HUES48 (cell line): Measurements from ENCODE around the gene DCUN1D2.

Source experiments
- H3K27ac ChIP-seq: one replicate; pipeline ENCODE4 v1.7.0; 2013; ENCODE audit warnings: low read depth, low read length, inconsistent platforms
- H3K27me3 ChIP-seq: 2 replicates; pipeline ENCODE4 v1.6.1; 2013; ENCODE audit warnings: mild to moderate bottlenecking, low read length; ENCODE audit not compliant: control insufficient read depth, insufficient read depth
- H3K36me3 ChIP-seq: 2 replicates; pipeline ENCODE4 v1.6.1; 2013; ENCODE audit warnings: low read length; ENCODE audit not compliant: control insufficient read depth, insufficient read depth
- H3K4me1 ChIP-seq: 2 replicates; pipeline ENCODE4 v1.6.1; 2013; ENCODE audit warnings: mild to moderate bottlenecking, low read length; ENCODE audit not compliant: control insufficient read depth, insufficient read depth
- H3K4me3 ChIP-seq: 2 replicates; pipeline ENCODE4 v1.5.1; 2013; ENCODE audit warnings: mild to moderate bottlenecking, low read depth, low read length
- H3K9ac ChIP-seq: 2 replicates; pipeline ENCODE4 v1.6.1; 2013; ENCODE audit warnings: mild to moderate bottlenecking, low read depth, low read length, moderate library complexity
- H3K9me3 ChIP-seq: 2 replicates; pipeline ENCODE4 v1.6.1; 2013; ENCODE audit warnings: low read length; ENCODE audit not compliant: control insufficient read depth, insufficient read depth

Gene DCUN1D2

DNA sequence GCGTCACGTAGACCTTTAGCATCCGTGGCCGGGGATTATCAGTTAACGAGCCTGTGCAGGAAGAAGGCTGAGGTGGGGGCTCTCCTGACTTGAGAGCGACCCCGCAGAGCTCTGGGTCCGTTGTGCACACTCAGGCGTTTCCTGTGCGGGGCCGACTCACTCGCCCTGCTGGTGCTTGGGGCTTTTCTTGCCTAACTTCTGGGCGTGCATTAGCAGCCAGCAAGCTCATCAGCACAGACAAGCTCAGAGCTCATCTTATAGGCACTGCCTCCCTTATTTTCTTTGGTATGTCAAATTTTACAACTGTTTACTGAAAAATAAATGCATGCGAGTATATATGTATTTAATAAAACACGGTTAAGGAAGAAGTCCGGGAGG lies 60.9 kb downstream of the DCUN1D2 start:
- Histone ChIP-seq H3K4me3 (no peak overlapping the region), H3K4me1 (no peaks in the 10 kb centered on the region), H3K9me3 (no peaks in the 10 kb centered on the region), H3K27ac (no peak overlapping the region), H3K36me3 (no peaks in the 10 kb centered on the region), H3K9ac (no peak overlapping the region), H3K27me3 (no peaks in the 10 kb centered on the region)

DNA sequence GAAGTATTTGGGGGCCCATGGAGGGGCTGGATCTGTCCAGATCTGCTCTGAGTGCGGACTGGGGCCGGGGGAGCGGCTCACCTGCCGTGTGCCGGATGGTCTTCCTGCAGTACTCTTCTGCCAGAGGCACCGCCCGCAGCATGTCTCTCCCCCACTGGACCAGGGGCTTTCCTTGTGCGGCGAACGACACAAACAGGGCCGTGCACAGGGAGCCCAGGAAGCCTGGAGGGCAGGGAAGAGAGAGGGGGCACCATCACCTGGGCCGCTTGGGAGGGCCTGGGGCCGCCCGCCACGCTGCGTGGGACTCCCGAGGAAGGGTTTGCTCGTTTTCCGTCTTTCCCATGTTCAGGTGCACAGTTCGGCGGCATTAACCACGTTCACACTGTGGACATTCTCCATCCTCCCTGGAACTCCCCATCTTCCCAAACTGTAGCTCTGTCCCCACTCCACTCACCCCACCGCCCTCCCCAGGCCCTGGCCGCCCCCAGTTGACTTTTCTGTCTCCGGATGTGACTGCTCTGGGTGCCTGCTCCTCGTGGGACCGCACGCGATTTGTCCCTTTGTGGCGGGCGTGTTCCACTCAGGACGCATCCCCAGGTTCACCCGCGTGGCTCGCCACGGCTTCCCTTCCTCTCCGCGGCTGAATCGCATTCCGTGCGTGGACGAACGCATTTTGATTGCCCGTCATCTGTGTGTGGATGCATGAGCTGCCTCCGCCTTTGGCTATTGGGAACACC lies 61.5 kb downstream of the DCUN1D2 start:
- Histone ChIP-seq H3K36me3 (no peaks in the 10 kb centered on the region), H3K27me3 (no peaks in the 10 kb centered on the region), H3K9ac (no peak overlapping the region), H3K4me1 (no peaks in the 10 kb centered on the region), H3K27ac (no peak overlapping the region), H3K9me3 (no peaks in the 10 kb centered on the region), H3K4me3 (no peak overlapping the region)

DNA sequence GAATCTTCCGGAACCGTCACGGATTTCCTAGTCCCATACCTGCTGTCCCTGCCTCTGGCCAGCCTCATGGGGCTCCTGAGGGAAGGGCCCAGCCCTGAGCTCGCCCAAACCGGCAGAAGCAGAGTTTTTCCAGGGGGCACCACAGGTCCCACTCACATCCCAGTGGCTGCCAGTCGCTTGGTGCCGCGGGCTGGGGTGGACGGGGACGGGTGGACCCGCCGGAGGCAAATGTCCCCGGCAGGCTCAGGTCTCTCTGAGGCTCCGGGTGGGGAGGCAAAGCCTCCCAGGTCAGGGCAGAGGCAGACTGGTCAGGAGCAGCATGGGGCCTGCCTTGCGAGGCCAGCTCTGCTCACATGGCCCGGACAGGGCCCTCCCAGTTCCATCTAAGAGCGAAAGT lies 62.0 kb downstream of the DCUN1D2 start:
- Histone ChIP-seq H3K9ac (no peak overlapping the region), H3K9me3 (no peaks in the 10 kb centered on the region), H3K36me3 (no peaks in the 10 kb centered on the region), H3K27ac (no peak overlapping the region), H3K4me1 (no peaks in the 10 kb centered on the region), H3K27me3 (no peaks in the 10 kb centered on the region), H3K4me3 (no peak overlapping the region)

DNA sequence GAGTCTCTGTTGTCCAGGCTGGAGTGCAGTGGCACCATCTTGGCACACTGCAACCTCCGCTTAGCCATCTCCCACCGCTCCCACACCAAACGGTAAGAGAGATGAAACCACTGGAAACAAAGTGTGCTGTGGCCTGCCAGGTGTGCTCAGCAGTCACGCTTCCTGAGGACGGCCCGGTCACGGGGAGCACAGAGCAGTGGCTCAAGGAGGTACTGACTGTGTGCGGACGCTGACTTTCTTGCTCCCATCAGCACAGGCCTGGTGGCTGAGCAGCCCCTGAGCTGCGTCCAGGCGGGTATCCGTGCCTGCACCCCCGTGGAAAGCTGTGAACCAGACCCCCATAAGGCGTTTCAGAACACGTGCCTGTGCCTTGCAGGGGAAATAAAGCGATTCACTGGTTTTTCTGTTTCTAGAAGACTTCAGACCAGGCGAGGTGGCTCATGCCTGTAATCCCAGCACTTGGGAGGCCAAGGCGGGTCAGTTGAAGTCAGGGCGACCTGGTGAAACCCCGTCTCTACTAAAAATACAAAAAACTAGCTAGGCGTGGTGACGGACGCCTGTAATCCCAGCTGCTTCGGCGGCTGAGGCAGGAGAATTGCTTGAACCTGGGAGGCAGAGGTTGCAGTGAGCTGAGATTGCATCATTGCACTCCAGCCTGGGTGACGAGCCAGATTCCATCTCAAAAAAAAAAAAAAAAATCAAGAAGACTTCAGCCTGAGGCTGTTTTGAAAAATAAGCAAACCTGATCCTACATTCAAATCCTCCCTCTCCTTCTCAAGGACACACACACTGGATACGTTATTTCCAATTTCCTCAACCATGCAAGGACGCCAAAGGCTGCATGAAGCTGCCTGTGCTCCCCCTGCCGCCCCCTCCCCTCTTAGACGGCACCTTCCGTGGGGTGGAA lies 62.7 kb downstream of the DCUN1D2 start:
- H3K9ac ChIP-seq, result no peak overlapping the region
- no peak overlapping the region for H3K4me3 ChIP-seq
- H3K36me3 ChIP-seq, result no peaks in the 10 kb centered on the region
- H3K9me3 ChIP-seq, result no peaks in the 10 kb centered on the region
- no peaks in the 10 kb centered on the region for H3K27me3 ChIP-seq
- no peak overlapping the region for H3K27ac ChIP-seq
- H3K4me1 ChIP-seq, result no peaks in the 10 kb centered on the region

DNA sequence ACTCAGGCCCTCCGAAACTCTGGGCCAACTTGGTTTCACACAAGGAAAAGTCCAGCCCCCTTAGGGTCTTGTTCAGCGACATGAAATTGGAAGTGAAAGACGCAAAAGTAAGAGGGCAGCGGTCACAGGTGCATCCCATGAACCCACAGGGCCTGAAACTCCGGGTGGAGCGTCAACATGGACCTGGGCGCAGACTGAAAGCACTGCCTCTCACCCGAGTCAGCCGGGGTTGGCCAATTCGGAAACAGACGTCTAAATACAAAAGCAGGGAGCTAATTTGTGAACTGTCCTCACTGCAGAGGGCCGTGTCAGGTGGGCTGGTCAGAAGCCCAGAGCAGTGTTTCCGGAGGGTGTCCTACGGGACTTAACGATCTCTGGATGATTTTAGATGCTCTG lies 63.9 kb downstream of the DCUN1D2 start:
- H3K27ac ChIP-seq, result no peak overlapping the region
- H3K4me1 ChIP-seq, result peaks cover under 1% of the 10 kb centered on the region; the same call in 1 of the 2 replicates
- no peak overlapping the region for H3K9ac ChIP-seq
- H3K27me3 ChIP-seq, result no peaks in the 10 kb centered on the region
- no peaks in the 10 kb centered on the region for H3K9me3 ChIP-seq
- no peak overlapping the region for H3K4me3 ChIP-seq
- H3K36me3 ChIP-seq, result no peaks in the 10 kb centered on the region

DNA sequence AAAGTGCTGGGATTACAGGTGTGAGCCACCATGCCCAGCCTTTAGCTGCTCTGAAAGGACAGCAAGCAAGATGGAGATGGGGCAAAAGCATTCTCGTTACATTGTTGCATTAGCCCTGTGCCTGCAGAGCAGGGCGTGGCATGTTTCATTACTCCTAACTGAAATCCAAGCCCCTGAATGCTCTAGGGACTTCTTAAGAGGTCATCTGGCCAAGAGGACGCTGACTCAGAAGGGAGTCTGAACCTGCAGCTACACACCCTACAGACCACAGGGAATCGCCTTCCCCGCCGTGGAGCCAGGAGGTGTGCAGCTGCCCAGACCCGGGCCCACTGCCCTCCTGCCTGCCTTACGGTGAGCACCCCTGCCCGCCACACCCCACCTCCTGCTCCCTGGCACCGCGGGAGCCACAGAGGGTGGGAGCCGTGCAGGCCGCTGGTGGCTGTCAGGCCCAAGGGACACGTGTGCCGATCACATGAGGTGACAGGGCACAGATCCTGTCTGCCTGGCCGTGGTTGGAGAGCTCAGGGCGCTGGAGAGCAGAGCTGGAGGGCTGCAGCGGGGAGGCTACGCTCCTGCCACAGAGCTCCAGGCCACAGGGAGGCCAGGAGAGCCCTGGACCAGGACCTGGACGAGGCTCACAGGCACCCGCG lies 64.4 kb downstream of the DCUN1D2 start:
- no peak overlapping the region for H3K27ac ChIP-seq
- H3K9ac ChIP-seq, result no peak overlapping the region

DNA sequence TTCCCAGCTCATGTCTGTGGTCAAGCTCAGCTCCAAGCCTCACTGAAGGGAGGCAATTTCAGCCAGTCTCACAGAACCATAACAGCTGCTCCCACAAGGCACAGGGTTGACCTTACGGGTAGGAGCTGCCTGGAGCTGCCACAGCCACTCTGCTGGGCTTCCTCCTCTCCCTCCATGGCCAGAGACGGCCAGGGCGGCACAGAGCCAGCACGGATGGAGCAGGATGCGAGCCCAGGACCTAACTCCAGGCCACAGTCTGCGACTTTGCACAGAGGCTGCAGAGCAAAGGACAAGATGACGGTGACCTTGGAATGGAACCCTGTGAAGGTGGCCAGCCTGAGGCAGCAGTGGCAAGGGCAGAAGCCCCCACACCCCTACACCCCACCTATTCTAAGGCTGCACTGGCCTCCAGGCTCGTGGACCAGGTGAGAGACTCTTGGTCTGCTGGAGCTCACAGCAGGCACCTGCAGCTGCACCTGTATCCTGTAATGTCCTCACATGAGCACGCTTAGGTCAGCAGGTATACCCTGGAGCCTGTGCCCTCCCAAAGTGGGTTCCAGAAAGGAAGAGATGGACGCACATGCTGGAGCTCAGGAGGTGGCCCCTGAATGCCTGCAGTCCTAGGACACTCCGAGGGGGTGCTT lies 66.9 kb downstream of the DCUN1D2 start:
- no peak overlapping the region for H3K9ac ChIP-seq
- no peaks in the 10 kb centered on the region for H3K27me3 ChIP-seq
- H3K9me3 ChIP-seq, result no peaks in the 10 kb centered on the region
- no peaks in the 10 kb centered on the region for H3K36me3 ChIP-seq
- no peak overlapping the region for H3K4me3 ChIP-seq
- H3K27ac ChIP-seq, result no peak overlapping the region
- peaks cover 2% of the 10 kb centered on the region; the same call in 1 of the 2 replicates for H3K4me1 ChIP-seq

More for the DNA sequence above, 64.4 kb downstream of the DCUN1D2 start:
- peaks cover 2% of the 10 kb centered on the region; the same call in 1 of the 2 replicates for H3K4me1 ChIP-seq
- no peaks in the 10 kb centered on the region for H3K9me3 ChIP-seq
- H3K36me3 ChIP-seq, result no peaks in the 10 kb centered on the region
- H3K27me3 ChIP-seq, result no peaks in the 10 kb centered on the region
- H3K4me3 ChIP-seq, result no peak overlapping the region

DNA sequence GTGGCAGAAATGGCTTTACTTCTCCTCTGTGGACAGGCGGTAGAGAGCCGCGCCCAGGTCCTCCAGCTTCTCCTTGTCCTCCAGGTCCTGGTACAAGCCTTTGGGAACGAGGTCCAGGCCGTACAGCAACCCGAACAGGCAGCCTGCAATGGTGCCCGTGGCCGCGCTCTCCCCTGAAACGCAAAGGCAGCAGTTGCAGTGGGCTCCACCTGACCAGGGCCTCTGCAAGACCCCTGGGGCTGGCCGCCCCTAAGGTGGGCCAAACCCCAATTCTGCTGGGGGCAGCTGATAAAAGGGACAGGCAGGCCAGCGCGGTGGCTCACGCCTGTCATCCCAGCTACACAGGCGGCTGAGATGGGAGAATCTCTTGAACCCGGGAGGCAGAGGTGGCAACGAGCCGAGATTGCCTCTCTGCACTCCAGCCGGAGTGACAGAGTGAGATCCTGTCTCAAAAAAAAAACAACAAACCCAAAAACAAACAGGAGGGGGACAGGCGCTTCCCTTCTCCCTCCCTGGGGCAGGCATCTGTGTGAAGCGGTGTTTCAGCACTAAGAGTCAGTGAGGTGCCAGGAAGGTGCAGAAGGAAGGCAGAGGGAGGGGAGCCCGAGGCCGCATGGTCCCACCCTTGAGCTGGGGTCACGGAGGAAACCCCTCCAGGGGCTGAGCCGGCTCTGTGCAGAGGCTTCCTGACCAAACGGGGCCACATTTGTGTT lies 67.5 kb downstream of the DCUN1D2 start:
- H3K4me1 ChIP-seq, result peaks cover 2% of the 10 kb centered on the region; the same call in 1 of the 2 replicates
- no peak overlapping the region for H3K27ac ChIP-seq

DNA sequence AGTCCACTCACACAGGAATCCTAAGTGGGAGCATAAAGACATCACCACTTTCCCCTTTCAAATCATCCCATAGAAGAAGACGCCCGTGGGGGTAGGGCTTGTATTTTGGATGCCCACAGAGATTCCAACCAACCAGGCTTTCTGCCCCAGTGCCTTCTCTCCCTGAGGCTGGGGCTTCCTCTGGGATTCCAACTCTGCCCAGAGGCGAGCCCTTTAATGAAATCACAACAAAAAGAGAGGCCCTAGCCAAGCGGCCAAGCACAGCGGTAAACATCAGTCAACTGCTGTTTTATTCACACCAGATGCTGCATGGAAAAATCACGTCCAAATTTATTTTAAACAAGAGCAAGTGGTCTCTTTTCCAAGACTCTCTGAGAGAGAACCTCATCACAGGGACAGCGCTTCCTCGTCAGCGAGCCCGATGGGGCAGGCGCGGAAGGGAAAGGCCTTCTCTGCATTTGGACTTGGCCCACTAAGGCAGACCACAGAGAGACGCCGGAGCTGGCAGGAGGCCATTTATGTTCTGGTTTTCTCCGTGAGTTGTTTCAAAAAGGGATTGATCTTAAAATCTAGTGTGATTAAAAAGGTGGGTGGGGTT lies 68.7 kb downstream of the DCUN1D2 start:
- H3K4me1 ChIP-seq, result peaks cover 2% of the 10 kb centered on the region; the same call in 1 of the 2 replicates
- H3K9me3 ChIP-seq, result no peaks in the 10 kb centered on the region
- no peaks in the 10 kb centered on the region for H3K27me3 ChIP-seq
- no peak overlapping the region for H3K27ac ChIP-seq
- H3K4me3 ChIP-seq, result no peak overlapping the region
- H3K9ac ChIP-seq, result no peak overlapping the region
- H3K36me3 ChIP-seq, result no peaks in the 10 kb centered on the region

More for the DNA sequence above, 67.5 kb downstream of the DCUN1D2 start:
- Histone ChIP-seq H3K27me3 (no peaks in the 10 kb centered on the region), H3K4me3 (no peak overlapping the region), H3K36me3 (no peaks in the 10 kb centered on the region), H3K9me3 (no peaks in the 10 kb centered on the region), H3K9ac (no peak overlapping the region)
